Activated CD8-positive, alpha-beta memory T cell treated with anti-CD3 and anti-CD28 coated beads for 24 hours (primary cell): ENCODE results near the gene FHOD3.

ENCODE experiments used
- DNase-seq: peaks from one replicate; pipeline ENCODE4 v3.0.0-alpha.2; 2020

Gene FHOD3

GRCh38 chr18:36296650-36297416, 680 bp upstream of the FHOD3 start:
- peak; percentile 68 for DNase-seq

DNA sequence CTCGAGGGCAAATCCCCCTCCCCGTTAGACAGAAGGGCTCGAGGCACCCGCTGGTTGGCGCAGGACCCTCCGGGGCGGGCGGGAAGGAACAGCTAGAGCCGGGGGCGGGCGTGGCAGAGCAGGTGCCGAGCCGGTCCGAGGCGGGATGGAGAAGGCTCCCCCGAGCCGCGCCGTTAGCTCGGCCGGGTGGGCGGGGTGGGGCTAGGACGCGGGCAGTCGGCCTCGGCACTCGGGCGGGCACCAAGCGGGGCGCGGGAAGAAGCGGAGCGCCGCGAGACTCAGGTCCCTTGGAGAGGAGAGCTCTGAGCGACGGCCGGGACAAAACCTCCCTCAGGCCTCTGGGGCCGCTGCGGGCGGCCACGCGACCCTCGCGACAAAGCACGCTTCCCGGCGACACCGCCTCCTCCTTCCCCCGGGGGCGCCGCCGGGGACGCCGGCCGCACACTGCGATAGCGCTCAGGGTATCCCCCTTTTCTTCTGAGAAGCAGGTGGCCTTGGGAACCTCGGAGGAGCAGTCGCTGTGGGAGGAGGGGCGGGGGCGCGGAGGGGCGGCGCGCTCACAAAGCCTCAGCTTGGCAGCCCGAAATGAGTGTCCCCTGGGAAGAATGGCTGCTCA, 721 bp downstream of the FHOD3 start:
- no peak for DNase-seq

DNA sequence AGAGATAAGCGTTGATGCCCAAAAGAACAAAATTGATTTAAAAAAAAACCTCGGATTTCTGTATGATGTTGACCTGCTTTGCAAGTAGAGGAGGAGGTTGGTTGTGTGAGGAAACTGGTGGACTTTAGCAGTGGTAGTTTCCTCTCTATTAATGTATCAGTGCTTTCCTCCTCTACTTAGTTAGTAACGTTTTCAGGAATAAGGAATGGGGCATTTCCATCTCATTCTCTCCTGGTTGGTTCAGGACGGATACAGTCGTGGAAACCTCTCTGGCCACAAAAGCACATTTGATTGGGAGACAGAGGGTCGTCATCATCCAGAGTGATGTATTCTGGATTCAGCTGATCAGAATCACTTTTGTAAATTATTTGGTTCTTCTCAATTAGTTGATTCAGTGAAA, 1.5 kb downstream of the FHOD3 start:
- no peak for DNase-seq

- DNase-seq, result no peak
Measured at GRCh38 chr18:36300211-36300610, 2.7 kb downstream of the FHOD3 start.

GRCh38 chr18:36301884-36302283, 4.4 kb downstream of the FHOD3 start:
- DNase-seq, result no peak

GRCh38 chr18:36302676-36303075, 5.2 kb downstream of the FHOD3 start:
- DNase-seq, result no peak

DNA sequence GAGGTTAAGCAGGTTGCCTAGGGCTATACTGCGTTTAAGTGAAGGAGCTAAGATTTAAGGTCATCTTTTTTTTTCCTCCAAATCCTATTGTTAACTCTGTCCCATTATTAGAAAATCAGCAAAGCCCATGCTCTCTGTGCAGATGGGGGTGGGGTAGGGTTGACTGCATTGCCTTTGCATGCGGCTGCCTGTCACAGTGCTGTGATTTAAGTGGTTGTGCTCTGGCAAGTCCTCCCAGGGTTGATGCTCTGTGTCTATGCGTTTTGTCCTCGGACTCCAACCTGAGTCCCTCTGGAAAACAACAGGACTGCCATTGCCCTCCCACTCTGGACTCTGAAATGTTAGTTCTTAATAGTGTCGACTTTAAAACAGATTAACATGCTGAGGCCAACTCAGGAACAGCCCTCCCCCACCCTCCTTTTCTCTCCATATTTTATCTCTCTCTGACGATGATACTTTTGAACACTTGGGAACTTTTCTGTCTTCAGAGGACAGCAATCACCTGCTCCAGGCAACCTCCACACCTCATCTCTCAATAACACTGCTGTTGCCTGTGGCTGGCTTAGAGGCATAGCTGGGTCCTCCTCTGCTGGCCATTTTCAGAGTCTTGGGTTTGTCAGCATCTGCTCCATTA, 5.8 kb downstream of the FHOD3 start:
- no peak for DNase-seq

GRCh38 chr18:36304723-36305122, 7.2 kb downstream of the FHOD3 start:
- no peak for DNase-seq

GRCh38 chr18:36305375-36305774, 7.9 kb downstream of the FHOD3 start:
- no peak for DNase-seq

- DNase-seq, result no peak
Measured at GRCh38 chr18:36307513-36307912, 10.0 kb downstream of the FHOD3 start.

GRCh38 chr18:36308711-36309435, 11.4 kb downstream of the FHOD3 start:
- DNase-seq, result no peak

DNA sequence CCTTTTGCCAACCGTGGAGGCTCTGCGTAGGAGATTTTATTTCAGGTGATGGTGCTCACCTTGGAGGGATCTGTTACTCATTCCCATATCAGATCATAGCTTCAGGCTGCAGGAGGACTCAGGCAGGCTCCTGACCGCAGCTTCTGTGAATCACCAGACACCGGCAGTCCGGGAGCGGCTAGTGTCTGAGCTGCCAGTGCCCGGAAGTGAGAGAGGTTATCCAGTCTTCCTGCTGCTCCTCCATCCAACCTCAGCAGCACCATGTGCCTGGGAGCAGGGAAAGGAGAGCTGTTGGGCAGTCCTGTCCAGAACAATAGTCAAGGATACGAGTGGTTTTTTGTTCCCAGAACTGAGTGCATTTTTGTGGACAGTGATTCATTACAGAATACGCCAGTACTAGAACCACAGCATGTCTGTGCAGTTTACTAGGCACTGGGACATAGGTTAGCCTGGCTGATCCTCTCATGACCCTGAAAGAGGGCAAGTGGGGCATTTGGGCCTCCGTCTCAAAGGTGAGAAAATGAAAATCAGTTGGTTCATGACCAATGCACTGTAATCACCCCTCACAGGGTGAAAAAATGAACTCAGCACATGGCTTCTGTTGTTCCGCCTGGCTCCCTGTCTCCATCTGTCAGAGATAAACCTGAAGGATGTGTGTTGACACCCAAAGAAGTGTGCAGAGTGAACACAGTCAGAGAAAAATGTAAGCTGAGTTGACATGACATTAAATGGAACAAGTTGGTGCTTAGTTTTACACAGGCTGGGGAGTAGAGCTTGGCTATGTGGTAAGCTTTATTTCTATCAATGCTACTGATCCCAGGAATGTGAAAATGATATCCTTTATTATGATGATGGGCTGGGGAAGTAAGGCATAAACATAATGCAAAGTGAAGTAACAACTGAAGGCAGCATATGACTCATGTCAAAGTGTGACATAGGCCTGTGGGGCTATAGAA, 12.2 kb downstream of the FHOD3 start:
- DNase-seq, result no peak

DNA sequence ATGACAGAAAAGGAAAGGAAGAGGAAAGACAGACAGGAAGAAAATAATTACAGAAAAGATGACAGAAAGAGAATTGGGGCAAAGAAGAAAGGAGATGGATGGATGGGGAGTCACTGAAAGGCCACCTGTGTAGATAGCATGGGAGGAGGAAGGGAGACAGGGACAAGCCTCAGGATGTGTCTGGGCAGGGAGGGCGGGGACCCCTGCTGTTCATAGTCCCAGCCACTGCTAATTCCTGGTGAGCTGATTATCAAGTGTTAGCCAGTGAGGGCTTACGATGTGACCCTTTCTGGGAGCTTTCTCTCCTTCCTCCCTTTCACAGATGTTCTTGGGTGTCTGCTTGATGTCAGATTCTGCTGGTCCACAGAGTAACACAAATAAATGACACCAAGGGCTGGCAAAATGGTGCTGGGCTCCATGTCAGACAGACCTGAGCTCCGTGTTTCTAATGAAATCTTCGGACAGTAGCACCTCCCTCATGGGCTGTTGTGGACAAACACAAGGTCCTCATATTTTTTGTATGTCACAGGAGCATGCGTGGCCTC, 13.6 kb downstream of the FHOD3 start:
- DNase-seq, result no peak

- DNase-seq, result no peak
Measured at GRCh38 chr18:36312806-36313395, 15.4 kb downstream of the FHOD3 start.

DNA sequence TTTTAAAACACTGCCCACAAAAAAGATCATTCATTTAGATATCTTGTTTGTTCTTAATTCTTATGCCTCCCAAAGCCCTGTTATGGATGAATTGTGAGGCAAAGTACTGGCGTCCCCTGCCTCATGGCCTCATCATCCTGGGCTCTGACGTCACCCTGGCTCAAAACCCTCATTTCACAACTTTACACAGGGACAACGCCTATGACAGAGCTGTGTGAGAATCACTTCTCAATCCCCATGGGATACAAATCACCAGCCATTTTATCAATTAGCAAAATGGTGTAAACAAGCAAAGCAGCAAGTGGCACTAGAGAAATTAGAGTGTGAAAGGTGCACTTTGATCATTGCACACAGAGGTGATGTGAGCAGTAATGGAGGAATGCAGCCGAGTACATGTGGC, 16.6 kb downstream of the FHOD3 start:
- DNase-seq, result no peak

DNA sequence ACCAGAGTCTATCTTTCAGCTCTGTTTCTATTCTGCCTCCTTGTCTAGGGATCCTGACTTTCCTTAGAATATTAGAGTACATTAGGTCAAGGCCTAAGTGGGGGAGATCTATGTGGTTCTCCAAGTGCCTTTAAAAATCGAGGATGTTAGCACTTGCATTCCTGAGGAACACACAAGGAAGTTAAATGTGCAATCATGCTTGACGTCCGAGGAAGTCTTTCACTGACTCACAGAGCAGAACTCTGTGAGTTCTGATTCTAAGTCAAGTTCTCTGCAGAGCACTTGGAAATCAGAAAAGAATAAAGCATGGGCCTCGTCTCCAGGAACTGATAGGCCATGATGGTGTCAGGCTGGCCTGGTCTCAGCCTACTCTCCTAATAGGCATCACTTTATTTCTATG, 17.2 kb downstream of the FHOD3 start:
- peak; percentile 1 for DNase-seq

- DNase-seq, result no peak
Measured at GRCh38 chr18:36315736-36316135, 18.2 kb downstream of the FHOD3 start.

DNA sequence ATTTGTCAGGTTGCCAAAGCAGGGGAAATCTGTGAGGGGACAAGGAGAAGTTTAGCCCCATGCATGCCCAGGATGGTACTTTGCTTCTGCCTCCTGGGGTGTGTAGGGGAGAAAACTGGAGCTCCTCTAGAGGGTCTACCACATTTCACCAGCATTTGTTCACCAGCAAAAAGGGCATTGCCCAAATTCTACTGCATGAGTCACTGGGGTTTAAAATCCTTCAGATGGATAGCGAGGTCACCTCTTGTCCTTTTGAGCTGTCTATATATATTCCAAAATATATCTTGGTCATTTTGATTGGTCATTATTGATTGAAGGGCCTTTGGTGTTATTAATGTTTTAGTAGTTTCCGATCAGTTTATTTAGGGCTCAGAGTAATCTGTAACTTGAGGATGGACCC, 18.7 kb downstream of the FHOD3 start:
- no peak for DNase-seq

DNA sequence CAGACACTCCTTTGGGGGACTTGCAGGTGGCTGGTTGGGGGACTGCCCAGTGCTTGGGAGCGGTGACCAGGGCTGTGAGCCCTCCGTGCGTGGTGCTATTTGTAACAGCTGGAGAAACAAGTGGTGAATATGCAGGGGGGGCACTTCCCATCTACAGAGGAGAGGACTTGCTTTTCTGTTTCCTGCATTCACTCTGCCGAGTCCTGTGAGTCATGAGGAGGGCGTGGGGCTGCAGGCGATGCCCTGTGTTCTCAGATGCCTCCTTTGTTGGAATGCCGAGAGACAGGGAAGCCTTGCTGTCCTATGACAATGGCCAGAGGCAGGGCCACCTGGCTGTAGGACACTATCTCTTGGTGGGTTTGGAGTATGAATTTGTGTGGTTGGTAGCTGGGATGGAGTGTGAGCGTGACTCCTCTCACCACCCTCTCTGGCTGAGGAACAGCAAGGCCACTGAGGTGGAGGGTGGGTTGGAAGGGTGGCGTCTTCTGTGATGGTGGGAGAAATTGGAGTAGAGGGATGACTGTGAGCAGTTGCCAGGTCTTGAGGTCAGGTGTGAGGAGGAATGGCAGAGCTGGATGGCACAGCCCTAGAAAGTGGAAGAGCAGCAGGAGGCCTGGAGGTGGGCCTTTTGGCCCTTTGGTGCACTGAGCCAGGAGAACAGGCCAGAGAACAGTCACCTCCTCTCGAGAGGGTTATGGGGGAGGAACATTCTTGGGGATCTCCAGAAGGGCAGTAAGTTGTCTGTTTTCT, 24.3 kb downstream of the FHOD3 start:
- DNase-seq, result no peak

DNA sequence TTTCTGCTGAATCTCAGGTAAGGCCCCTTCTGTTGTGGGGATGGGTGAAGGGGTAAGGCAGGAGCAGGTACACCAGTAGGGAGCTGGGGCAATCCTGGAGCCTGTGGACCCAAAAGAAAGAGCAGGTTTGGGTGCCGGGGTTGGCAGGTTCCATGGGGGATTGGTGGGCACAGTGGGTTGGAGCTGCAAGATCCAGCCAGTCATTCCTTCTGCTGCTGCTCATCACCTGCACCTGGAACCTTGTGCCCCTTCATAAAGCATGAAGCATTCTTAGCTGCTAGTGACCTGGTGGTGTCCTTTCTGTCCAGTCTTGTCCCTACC, 24.9 kb downstream of the FHOD3 start:
- no peak for DNase-seq

GRCh38 chr18:36322734-36323133, 25.2 kb downstream of the FHOD3 start:
- DNase-seq, result no peak
